GM18498 (cell line): ENCODE results near the gene SLC2A3.
"Not testable (repeated sequence)": the region's sequence is repeated elsewhere in the genome, so short reads cannot be mapped to it uniquely, and the experiment has no call there.

Experiments
- ATAC-seq: cut with Tn5 transposase; IDR thresholded peaks from one replicate; pipeline ENCODE4 v1.9.1; 2021; ENCODE audit warnings: mild to moderate bottlenecking, moderate library complexity; ENCODE audit not compliant: unreplicated experiment

SLC2A3 gene

GRCh38 chr12:7917392-7918267, 18.4 kb downstream of the SLC2A3 start:
- no peak for ATAC-seq

DNA sequence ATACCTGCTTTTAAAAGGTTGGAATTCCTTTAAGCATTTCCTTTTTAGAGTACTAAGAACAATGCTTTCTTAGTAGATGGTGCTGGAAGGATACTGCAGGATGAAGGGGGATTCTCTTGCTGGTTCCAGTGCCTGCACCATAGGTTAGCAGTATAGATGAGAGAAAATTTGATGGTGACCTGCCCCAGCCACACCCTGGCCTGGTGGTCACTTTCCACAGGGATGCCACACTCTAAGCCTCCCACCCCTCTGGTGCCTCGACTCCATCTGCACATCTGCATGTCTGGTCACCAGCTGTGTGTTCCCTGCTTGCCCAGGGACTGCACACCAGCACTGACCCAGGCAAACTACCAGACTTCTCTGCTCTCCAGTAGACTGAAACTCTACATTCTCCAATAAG, 19.1 kb downstream of the SLC2A3 start:
- ATAC-seq = no peak

DNA sequence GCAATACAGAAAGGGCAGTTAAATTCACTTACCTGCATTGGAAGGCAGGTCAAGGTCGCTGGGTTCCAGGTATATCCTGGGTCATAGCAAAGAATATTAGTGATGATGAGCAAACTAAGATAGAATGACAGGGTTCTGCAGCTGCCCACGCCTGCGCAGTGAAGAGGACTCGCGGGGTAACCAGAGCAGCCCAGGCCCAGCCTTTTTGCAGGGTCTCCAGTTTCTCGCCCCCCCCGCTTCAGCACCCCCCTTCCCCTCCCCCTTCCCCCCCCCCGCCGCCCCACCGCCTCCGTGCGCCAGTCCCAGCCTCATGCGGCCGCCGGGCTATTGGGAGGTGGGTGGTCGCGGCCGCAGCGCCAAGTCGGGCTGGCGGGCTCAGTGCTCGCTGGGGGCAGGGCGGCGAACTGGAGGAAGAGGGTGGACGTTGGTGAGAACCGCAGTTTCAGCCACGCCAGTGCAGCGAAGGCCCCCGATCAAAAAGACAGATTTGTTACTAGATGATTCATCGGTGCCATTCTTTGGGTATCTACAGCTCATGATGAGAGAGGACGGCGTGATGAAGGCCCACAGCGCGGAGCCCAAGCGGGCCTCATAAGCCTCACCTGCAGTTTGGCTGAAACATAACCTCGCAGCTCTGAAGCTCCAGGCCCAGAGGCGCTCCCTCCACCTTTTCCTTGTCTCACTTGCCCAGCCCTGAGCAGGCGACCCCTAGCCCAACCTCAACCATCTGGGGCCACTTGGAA, 20.2 kb downstream of the SLC2A3 start:
- ATAC-seq = no peak

DNA sequence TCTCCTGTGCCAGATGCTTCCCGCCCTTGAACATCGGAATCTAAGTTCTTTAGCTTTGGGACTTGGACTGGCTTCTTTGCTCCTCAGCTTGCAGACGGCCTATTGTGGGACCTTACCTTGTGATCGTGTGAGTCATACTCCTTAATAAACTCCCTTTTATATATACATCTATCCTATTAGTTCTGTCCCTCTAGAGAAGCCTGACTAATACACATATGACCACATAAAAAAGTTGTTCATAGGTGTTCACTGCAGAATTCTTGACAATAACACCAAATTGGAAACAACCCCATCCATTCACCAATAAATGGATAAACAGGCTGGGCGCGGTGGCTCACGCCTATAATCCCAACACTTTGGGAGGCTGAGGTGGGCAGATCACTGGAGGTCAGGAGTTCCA, 25.9 kb downstream of the SLC2A3 start:
- not testable (repeated sequence) for ATAC-seq

- no peak for ATAC-seq
Measured at GRCh38 chr12:7907009-7907408, 29.0 kb downstream of the SLC2A3 start.

- not testable (repeated sequence) for ATAC-seq
Measured at GRCh38 chr12:7906303-7906702, 29.7 kb downstream of the SLC2A3 start.

- ATAC-seq = not testable (repeated sequence)
Measured at GRCh38 chr12:7905600-7906125, 30.3 kb downstream of the SLC2A3 start.

DNA sequence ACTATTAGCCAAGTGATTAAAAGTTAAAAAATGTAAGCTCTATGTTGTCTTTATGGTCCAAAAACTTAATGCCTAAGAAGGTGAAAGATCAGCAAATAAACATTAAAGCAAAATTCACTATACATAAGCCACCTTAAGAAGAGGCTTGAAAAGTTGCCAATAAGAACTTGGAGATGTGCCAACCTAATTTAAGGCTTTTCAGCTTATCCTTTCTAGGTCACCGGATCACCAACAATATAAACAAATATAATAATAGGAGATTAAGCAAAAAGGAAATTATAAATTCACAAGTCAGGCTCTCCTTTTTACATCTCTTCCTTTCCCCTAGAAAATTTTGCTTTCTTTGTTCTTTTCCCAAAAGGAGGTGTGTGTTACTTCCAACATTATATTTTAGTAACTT, 30.9 kb downstream of the SLC2A3 start:
- no peak for ATAC-seq

- ATAC-seq = not testable (repeated sequence)
Measured at GRCh38 chr12:7902416-7902815, 33.6 kb downstream of the SLC2A3 start.

GRCh38 chr12:7899755-7900154, 36.2 kb downstream of the SLC2A3 start:
- ATAC-seq = no peak

DNA sequence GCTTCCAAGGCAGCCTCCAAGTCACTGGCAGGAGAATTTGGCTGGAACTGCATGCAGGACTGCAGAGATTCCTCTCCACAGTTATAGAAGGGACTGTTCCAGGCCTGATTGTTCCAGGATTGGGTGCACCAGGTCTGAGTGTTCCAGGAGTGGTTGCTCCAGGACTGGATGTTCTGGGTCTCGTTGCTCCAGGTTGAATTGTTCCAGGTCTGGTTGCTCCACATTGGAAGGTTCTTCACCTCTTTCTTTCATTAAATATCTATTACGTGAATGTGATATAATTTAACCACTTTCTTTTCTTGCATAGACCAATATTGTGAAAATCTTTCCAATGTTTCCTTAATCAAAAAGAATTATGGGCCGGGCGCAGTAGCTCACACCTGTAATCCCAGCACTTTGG, 39.3 kb downstream of the SLC2A3 start:
- not testable (repeated sequence) for ATAC-seq

DNA sequence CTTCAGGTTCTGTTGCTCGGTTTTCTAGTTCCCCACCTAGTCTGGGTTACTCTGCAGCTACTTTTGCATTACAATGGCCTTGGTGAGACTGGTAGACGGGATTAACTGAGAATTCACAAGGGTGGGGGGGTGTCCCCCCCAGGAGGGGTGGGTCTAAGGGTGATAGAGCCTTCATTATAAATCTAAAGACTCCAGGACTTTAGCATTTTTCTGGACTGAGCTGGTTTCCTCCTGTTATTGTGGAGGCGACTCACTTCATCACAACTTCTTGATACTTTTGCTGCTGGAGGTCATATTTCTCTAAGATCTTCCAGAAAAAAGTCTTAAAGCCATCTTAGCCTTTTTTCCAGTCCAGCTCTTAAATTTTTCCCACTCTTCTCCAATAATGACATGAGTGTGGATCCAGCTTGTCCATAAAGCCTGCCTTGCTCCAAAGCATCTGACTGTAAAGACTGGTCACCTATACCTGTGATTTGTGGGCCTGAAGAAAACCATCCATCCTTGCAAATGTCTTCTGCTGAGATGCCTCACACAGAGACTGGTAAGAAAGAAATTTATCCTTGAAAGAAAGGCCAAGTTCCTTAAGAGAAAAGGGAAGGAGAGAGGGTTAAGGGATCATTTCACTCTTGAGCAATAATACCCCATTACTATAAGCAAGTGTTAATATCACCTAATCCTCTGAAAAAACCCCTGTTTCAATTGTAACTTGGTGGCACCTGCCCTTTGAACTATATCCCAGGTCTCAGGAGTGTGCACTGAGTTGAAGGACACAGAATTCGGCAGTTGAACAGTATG, 43.6 kb downstream of the SLC2A3 start:
- no peak for ATAC-seq

- no peak for ATAC-seq
Measured at GRCh38 chr12:7884689-7885088, 51.3 kb downstream of the SLC2A3 start.

GRCh38 chr12:7881736-7882120, 54.3 kb downstream of the SLC2A3 start:
- ATAC-seq = not testable (repeated sequence)

DNA sequence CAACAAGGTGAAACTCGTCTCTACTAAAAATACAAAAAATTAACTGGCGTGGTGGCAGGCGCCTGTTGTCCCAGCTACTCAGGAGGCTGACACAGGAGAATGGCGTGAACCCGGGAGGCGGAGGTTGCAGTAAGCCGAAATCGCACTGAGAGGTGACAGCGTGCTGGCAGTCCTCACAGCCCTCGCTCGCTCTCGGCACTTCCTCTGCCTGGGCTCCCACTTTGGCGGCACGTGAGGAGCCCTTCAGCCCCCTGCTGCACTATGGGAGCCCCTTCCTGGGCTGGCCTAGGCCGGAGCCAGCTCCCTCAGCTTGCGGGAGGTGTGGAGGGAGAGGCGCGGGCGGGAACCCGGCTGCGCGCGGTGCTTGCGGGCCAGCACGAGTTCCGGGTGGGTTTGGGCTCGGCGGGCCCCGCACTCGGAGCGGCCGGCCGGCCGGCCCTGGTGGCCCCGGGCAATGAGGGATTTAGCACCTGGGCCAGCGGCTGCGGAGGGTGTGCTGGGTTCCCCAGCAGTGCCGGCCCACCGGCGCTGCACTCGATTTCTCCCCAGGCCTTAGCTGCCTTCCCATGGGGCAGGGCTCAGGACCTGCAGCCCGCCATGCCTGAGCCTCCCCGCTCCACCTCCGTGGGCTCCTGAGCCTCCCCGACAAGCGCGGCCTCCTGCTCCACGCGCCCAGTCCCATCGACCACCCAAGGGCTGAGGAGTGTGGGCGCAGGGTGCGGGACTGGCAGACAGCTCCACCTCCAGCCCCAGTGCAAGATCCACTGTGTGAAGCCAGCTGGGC, 54.8 kb downstream of the SLC2A3 start:
- not testable (repeated sequence) for ATAC-seq

GRCh38 chr12:7879246-7879645, 56.7 kb downstream of the SLC2A3 start:
- no peak for ATAC-seq

- ATAC-seq = no peak
Measured at GRCh38 chr12:7877420-7877819, 58.6 kb downstream of the SLC2A3 start.

DNA sequence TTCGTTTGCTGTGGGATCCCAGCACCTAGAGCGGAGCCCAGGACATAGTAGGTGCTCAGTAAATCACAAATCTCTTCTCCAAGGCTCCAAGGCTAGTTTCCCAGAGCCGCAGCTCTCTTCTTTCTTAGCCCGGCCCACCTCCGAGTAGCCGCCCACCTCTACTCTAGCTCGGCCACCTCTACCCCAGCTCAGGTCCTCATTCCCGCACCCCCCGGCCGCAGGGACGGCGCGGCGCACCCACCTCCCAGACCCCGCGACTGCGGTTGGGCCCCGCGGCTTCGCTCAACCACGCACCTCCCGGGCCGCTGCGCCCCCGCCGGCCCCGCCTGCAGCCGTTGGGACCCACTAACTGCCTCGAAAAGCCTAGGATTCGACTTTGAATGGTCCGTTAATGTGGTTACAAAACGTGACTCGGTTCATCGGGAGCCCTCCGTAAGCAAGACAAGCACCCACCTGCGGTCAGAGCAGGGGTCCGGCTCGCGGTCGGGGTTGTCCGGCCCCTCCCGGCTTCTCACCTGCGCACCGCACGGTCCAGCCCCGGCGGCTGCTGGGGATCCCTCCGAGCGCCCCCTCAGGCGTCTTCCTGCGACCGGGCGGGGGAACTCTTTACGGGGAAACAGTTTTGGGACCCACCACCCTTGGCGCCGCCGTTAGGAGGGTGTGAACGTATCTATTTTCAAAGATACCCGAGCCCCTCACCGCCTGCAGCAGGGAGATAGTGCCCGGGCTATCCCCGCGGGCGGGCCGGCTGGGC, 63.2 kb downstream of the SLC2A3 start, which contains the start of gene SLC2A14:
TSS of gene SLC2A14 (minus strand) at position 350 of the 754 bp plus-strand sequence. CDS start 3,035 bp downstream, outside the sequence.
- ATAC-seq = no peak

DNA sequence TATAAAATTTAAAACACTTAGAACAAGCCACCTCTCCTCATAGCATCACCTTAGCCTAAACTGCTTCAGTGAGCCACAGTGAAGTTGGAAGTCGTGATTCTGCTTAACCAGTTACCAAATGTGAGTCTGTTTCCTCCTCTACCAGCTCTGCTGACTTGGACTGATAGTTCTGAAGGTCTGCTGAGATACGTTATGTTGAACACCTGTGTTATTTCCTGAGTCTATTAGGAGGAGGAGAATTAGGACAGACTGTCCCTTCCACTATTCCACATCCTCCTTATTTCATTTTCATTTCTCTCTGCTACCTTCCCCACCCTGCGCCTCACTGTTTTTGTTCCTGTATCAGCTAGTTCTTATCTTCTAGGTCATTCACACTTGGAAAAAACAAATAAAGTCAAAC, 65.7 kb downstream of the SLC2A3 start:
- no peak for ATAC-seq
